GM12873 (cell line): Measurements from ENCODE around the gene IHH.

Experiments used
- TF ChIP-seq, protein P1 (sequence below): IDR thresholded peaks from 2 replicates; pipeline ENCODE4 v1.5.1; 2012; ENCODE audit warnings: low read depth, mild to moderate bottlenecking, moderate library complexity, low read length, control low read depth; ENCODE audit not compliant: insufficient read depth; ENCODE audit errors: missing control alignments

Gene IHH

DNA sequence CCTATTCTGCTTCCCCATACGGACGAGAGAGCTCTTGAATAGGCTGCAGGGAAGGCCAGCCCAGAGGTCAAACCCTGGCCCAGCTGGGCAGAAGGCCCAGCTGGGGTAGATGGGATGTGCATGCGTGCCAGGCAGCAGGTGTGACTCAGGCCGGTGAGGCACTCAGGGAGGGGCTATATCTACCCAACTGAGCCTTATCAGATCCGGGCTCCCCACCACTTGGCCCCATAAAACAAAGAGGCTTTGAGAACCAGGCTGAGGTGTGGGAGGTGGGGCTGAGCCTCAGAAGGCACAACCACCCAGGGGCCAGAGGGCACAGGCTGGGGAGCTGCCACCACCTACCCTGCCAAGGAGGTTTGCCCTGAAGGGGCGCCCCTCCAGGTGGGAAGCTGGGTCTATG is 11.4 kb downstream of the IHH start:
- TF ChIP-seq, protein P1, sequence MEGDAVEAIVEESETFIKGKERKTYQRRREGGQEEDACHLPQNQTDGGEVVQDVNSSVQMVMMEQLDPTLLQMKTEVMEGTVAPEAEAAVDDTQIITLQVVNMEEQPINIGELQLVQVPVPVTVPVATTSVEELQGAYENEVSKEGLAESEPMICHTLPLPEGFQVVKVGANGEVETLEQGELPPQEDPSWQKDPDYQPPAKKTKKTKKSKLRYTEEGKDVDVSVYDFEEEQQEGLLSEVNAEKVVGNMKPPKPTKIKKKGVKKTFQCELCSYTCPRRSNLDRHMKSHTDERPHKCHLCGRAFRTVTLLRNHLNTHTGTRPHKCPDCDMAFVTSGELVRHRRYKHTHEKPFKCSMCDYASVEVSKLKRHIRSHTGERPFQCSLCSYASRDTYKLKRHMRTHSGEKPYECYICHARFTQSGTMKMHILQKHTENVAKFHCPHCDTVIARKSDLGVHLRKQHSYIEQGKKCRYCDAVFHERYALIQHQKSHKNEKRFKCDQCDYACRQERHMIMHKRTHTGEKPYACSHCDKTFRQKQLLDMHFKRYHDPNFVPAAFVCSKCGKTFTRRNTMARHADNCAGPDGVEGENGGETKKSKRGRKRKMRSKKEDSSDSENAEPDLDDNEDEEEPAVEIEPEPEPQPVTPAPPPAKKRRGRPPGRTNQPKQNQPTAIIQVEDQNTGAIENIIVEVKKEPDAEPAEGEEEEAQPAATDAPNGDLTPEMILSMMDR: no peak

DNA sequence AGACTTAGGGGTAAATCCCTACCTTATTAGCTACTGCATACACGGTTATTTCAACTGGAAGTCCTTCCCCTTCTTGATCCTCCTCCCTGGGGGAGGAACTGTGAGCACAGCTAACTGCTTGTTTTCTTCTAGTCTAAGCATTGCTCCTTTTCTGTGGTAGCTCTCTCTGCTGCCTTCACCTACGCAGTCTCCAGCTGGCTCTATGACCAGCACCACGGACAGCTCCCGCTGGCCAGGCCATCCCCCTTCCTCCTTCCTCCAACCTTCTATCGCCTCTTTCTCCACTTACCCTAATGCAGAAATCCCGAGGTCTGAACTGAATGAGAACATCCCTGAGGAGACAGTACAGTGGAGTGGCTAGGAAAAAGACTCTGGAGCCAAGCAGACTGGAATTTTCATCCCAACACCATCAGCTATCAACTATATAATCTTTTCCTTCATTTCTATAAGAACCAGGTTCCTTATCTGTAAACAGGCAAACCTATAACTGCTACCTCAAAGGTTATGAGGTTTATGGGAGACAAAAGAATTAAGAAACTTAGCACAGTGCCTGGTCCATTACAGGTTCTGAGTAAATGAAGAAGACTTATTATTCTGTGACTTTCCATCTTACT is 14.7 kb downstream of the IHH start:
- TF ChIP-seq, protein P1: no peak

DNA sequence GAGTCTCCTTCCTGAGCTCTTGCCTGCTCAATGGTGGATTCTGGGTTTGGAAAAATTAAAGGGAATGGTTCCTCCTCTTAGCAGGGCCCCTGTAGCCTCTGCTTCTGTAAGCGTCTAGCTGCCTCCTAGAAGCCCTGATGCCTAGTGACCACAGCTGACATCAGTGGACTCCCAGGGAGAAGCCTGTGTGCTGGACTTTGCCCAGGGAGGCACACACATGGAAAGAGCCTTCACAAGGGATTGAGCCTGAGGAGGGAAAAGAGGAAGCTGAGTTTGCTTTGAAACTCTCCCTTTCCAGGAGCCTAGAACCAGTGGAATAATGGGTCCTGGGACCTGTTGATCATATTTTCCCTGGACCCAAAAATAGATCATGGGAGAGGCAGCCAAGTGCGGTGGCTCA is 18.0 kb downstream of the IHH start:
- TF ChIP-seq, protein P1: no peak

DNA sequence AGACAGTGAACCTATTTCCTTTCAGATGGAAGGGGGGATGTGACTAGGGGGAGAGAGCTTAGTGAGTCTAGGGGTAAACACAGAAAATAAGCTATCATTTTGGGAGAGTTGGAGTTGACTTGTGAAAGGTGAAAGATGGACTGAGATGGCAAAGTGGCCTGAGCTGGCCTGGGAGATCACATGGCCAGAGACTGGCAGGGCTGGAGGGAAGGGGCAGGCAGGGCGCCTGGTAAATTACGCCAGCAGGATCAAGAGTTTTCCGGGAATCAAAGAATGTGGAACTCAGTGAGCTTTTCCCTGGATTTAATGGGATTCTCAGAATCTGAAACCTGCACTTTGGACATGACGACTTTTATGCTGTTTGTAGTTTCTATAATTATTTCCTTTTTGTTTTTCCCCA is 18.6 kb downstream of the IHH start:
- TF ChIP-seq, protein P1: no peak

DNA sequence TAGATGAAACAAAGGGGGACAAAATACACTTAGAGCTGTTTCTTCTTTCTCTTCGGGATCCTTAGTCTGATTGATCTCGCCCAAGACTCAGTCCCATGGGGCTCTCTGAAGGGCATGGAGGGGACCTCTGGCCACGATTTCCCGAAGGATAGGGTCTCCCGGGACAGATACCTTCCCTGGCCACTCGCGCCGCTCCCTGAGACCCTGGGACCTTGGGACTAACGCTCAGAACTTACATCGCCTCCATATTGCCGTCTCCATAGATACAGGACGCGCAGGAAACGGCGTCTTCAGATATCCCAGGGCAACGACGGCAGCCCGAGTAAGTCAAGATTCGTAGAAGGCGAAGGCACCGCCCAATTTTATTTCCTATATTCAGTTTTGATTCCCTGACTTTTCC is 19.5 kb downstream of the IHH start, which contains the start of gene CFAP65:
Gene CFAP65, minus strand, starts transcription at position 265 of the 400 bp plus-strand sequence. CDS start 2,468 bp downstream, outside the sequence.
- TF ChIP-seq, protein P1: no peak

DNA sequence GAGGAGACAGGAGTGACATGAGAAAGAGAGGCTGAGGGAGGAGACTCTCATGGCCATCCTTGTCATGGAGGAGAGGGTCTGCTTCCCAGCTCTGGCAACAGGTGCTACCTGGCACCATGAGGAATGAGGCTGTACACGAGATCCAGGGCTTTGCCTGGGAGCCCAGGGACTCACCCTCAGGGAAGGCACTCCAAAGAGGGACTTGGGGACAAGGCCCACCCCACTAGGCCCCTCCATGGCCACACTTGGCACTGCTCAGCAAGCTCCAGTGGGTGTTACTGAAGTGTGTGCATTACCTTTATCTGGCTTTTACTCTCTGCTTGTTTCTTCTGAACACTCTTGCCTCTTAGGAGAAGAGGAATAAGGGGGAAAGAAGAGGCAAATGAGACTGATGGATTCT is 22.1 kb downstream of the IHH start:
- TF ChIP-seq, protein P1: no peak

DNA sequence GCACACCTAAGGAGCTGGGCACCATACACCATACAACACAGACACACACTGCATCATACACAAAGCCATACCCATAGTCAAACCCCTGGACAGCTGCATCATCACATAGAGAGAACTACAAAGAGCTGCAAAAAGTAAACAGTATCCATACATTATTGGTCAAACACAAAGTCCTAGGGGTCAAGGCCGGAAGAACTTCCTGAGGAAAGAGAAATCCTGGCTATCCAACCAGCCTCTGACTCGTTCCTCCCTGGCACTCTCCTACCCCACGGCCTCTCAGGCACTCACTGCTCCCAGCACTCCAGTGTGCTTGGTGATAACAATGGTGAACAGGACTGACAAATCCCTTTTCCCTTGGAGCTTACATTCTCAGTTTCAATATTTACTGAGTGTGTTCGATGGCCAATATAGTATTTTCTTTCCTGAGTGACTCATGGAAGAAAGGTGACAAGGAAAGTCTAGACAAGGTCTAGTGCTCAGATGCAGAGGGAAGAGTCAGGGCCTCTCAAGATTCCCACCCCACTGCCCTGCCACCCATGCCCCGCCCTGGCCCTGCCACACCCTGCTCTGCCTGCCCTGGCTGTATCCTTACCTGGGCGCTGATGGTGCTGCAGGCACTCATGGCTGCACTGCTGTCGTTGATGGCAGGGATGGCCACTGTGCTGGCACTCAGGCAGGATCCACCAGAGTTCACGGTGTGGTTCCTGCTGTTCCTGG is 22.8 kb downstream of the IHH start:
- TF ChIP-seq, protein P1: no peak
